Kidney (tissue), 14 donors: ENCODE data around the gene ZSWIM8. TPM values are rescaled to one million over a fixed set of nuclear protein-coding genes. Genes with fewer than 3 reads are reported as not detected.

Experiments used
- DNase-seq, 5 donors: peaks; one replicate each; pipeline ENCODE4 v3.0.0-alpha.2; 2013 to 2020
- FAIRE-seq: peaks from 2 replicates; lab custom pipeline; 2012; peaks lifted over from hg19 to GRCh38; lab: Jason Lieb, UNC
- H3K27ac ChIP-seq, 2 donors: one replicate each; pipeline ENCODE4 v1.7.0; 2013; ENCODE audit warnings: low read depth in 2 of 2, low read length in 2 of 2, inconsistent platforms in 1 of 2
- H3K27me3 ChIP-seq: one replicate; pipeline ENCODE4 v1.7.1; 2013; ENCODE audit warnings: low read length, inconsistent platforms; ENCODE audit not compliant: control insufficient read depth, insufficient read depth
- H3K36me3 ChIP-seq, 3 donors: one replicate each; pipeline versions ENCODE4 v1.7.0 to v1.7.1; 2013; ENCODE audit warnings: low read length in 3 of 3, control low read depth in 1 of 3, inconsistent platforms in 1 of 3; ENCODE audit not compliant: insufficient read depth in 3 of 3, control insufficient read depth in 2 of 3
- H3K4me1 ChIP-seq, 3 donors: one replicate each; pipeline versions ENCODE4 v1.7.0 to v1.7.1; 2013; ENCODE audit warnings: low read length in 3 of 3, inconsistent platforms in 1 of 3, low read depth in 1 of 3; ENCODE audit not compliant: control insufficient read depth in 2 of 3, insufficient read depth in 2 of 3
- H3K4me3 ChIP-seq, 3 donors: one replicate each; pipeline versions ENCODE4 v1.7.0 to v1.8.1; 2013; ENCODE audit warnings: low read length in 3 of 3, control low read depth in 1 of 3, inconsistent platforms in 1 of 3
- H3K9ac ChIP-seq, 3 donors: one replicate each; pipeline versions ENCODE4 v1.7.0 to v1.7.1; 2013; ENCODE audit warnings: low read length in 3 of 3, control low read depth in 1 of 3, inconsistent platforms in 1 of 3
- H3K9me3 ChIP-seq, 3 donors: one replicate each; pipeline versions ENCODE4 v1.7.0 to v1.7.1; 2013; ENCODE audit warnings: low read length in 3 of 3, control low read depth in 1 of 3, inconsistent platforms in 1 of 3; ENCODE audit not compliant: control insufficient read depth in 2 of 3, insufficient read depth in 1 of 3
- intact Hi-C: fragments of 100-400 bp; cut with DNase I; formaldehyde crosslinking; loops from one replicate; pipeline ENCODE4 v1.11.1; 2022
- polyA plus RNA-seq: library from polyadenylated mRNA; stranded (reverse); fragments of 350-450 nt; fragmentation: Illumina TruSeq; extraction: RNeasy Lipid Tissue Mini Kit (QIAGEN cat#74804); gene quantifications from one replicate; pipeline ENCODE4 v1.2.3, GENCODE V29; 2014; ENCODE audit warnings: low read depth, low replicate concordance; ENCODE audit not compliant: insufficient read depth
- total RNA-seq: library from RNA; stranded (reverse); fragmentation: NEBNext Ultra II Directional; extraction: Animal tissue kit (Norgen Biotek cat#: 25700); gene quantifications from one replicate; pipeline ENCODE4 v1.2.1, GENCODE V29; 2021
- TF ChIP-seq, protein P1 (sequence below): IDR thresholded peaks from 3 replicates; pipeline ENCODE4 v1.5.1; 2012; ENCODE audit warnings: mild to moderate bottlenecking, moderate library complexity, borderline replicate concordance; ENCODE audit not compliant: insufficient read depth; ENCODE audit errors: extremely low read depth
- donor health status: control.
- donor health status: control.
- donor health status: control.
- donor health status: control.
- donor health status: control.
- donor health status: DM: yes; HTN: yes; CAD: no.
- donor health status: Normal renal cell carcinoma (clear cell type).

ZSWIM8 gene
- total and polyA plus RNA-seq, 2 donors from 2014 or later, result 91.8 to 96.7 TPM

- TF ChIP-seq, protein P1, sequence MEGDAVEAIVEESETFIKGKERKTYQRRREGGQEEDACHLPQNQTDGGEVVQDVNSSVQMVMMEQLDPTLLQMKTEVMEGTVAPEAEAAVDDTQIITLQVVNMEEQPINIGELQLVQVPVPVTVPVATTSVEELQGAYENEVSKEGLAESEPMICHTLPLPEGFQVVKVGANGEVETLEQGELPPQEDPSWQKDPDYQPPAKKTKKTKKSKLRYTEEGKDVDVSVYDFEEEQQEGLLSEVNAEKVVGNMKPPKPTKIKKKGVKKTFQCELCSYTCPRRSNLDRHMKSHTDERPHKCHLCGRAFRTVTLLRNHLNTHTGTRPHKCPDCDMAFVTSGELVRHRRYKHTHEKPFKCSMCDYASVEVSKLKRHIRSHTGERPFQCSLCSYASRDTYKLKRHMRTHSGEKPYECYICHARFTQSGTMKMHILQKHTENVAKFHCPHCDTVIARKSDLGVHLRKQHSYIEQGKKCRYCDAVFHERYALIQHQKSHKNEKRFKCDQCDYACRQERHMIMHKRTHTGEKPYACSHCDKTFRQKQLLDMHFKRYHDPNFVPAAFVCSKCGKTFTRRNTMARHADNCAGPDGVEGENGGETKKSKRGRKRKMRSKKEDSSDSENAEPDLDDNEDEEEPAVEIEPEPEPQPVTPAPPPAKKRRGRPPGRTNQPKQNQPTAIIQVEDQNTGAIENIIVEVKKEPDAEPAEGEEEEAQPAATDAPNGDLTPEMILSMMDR, result no peak
- Histone ChIP-seq H3K4me3 (no peak overlapping the region), H3K9me3 (no peaks in the 10 kb centered on the region), H3K27me3 (no peaks in the 10 kb centered on the region), H3K27ac (peak overlapping the region in 1 of 2 donors; percentile 50), H3K9ac (no peak overlapping the region), H3K36me3 (peaks cover 9 to 40% (median 23%) of the 10 kb centered on the region in 3 donors), H3K4me1 (peaks cover 0 to 20% (median 11%) of the 10 kb centered on the region in 3 donors)
- no peak for FAIRE-seq
- intact Hi-C loops, result no loop called here
- no peak for DNase-seq
These were observed 65.6 kb downstream of the ZSWIM8 start for GRCh38 chr10:73850863-73851461.

Other genes starting within 250 kb of the ZSWIM8 start
- 46.9 TPM for gene USP54, start 194.3 kb upstream of the ZSWIM8 start, total RNA-seq
- gene USP54, start 194.3 kb upstream of the ZSWIM8 start, polyA plus RNA-seq, result 5.8 TPM
- gene MYOZ1, start 144.1 kb upstream of the ZSWIM8 start, total RNA-seq, result 3.5 TPM
- 9.2 TPM for gene MYOZ1, start 144.1 kb upstream of the ZSWIM8 start, polyA plus RNA-seq
- 0.38 TPM for gene SYNPO2L, start 129.6 kb upstream of the ZSWIM8 start, total RNA-seq
- 0.15 TPM for gene SYNPO2L, start 129.6 kb upstream of the ZSWIM8 start, polyA plus RNA-seq
- 9.9 TPM for gene AGAP5, start 87.5 kb upstream of the ZSWIM8 start, total RNA-seq
- gene AGAP5, start 87.5 kb upstream of the ZSWIM8 start, polyA plus RNA-seq, result 3.8 TPM
- gene SEC24C, start 41.2 kb upstream of the ZSWIM8 start, total RNA-seq, result 66.9 TPM
- 39.2 TPM for gene SEC24C, start 41.2 kb upstream of the ZSWIM8 start, polyA plus RNA-seq
- 23.4 TPM for gene CHCHD1, start 3.6 kb upstream of the ZSWIM8 start, total RNA-seq
- 105 TPM for gene CHCHD1, start 3.6 kb upstream of the ZSWIM8 start, polyA plus RNA-seq
- gene NDST2, start 26.0 kb downstream of the ZSWIM8 start, total RNA-seq, result 42.6 TPM
- 11.7 TPM for gene NDST2, start 26.0 kb downstream of the ZSWIM8 start, polyA plus RNA-seq
- 29.1 TPM for gene CAMK2G, start 88.9 kb downstream of the ZSWIM8 start, total RNA-seq
- gene CAMK2G, start 88.9 kb downstream of the ZSWIM8 start, polyA plus RNA-seq, result 21.0 TPM
- 40.8 TPM for gene PLAU, start 125.5 kb downstream of the ZSWIM8 start, total RNA-seq
- 82.5 TPM for gene PLAU, start 125.5 kb downstream of the ZSWIM8 start, polyA plus RNA-seq
- gene VCL, start 212.5 kb downstream of the ZSWIM8 start, total RNA-seq, result 167 TPM
- 23.8 TPM for gene VCL, start 212.5 kb downstream of the ZSWIM8 start, polyA plus RNA-seq